GM19043 (cell line): ENCODE data around the gene TYR.
"Not testable (repeated sequence)": the region's sequence is repeated elsewhere in the genome, so short reads cannot be mapped to it uniquely, and the experiment has no call there.

Source experiments
- ATAC-seq: cut with Tn5 transposase; IDR thresholded peaks from one replicate; pipeline ENCODE4 v1.9.1; 2021; ENCODE audit warnings: low read depth; ENCODE audit not compliant: unreplicated experiment

TYR gene

DNA sequence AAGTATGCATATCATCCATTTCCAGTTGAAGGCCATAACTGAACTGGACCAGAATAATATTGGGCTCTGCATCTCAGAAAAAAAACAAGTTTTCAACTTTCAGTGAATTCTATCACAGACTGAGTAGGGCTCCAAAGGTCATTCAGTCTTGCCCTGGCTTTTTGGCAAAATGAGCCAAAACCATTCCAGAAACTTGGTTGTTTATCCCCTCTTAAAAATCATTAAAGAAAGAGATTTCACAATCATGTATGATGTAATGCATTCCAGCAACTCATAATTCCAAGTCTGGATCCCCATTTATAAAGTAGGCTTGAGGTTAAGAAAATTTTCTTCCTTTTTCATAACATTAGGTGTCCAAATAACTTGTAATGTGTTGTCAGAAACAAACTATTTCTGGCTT is 162.8 kb downstream of the TYR start:
- ATAC-seq = not testable (repeated sequence)

DNA sequence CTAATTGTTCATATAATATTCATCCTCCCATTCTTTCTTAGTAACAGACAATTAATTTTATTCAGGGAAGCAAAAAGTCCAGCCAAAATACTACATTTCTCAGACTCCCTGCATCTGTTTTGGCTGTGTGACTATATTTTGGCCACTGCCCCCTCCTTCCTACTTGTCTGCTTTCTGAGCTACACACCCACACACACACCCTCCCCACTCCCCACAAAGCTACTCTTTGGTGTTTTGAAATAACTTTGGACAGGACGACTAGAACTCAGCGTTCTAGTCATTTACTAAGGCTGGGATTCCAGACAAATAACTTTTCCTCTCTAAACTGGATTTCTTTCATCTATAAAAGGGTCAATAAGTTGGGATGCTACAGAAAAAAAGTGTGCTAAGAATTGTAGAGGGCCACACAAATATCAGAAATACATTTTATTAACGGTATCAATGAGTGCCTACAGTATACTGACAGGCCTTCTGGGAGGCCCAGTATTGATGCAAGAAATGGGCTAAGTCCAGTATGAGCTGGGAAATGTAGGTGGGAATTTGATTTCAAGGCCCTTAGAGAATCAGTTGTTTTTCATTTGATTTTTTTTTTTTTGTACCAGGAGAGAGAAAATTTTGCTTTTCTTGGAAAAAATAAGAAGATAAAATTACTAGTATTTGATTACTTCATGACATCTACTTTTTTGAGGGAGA is 165.4 kb downstream of the TYR start:
- ATAC-seq = not testable (repeated sequence)
